Cardiac muscle cell (in vitro differentiated cells and primary cell): ENCODE data around the gene APRT. TPM values are rescaled to one million over a fixed set of nuclear protein-coding genes. Genes with fewer than 3 reads are reported as not detected.

Experiments
- DNase-seq, 2 donors: peaks; one replicate each; pipeline versions ENCODE4 v3.0.0 to v3.0.0-alpha.2; 2010 to 2017; ENCODE audit warnings: low read depth in 1 of 2, low spot score in 1 of 2
- H3K27ac ChIP-seq: fragments of 200-600 bp; sonication (generic); 2 replicates; pipeline ENCODE4 v1.5.1; 2016
- H3K27me3 ChIP-seq: fragments of 200-600 bp; sonication (generic); 2 replicates; pipeline ENCODE4 v1.6.0; 2016; ENCODE audit warnings: control low read depth
- H3K36me3 ChIP-seq: fragments of 200-600 bp; sonication (generic); 2 replicates; pipeline ENCODE4 v1.5.1; 2016; ENCODE audit warnings: control low read depth
- H3K4me1 ChIP-seq: fragments of 200-600 bp; sonication (generic); 2 replicates; pipeline ENCODE4 v1.8.1; 2017; ENCODE audit warnings: low read depth, mild to moderate bottlenecking, mixed run types
- H3K4me3 ChIP-seq: fragments of 200-600 bp; sonication (generic); 2 replicates; pipeline ENCODE4 v1.5.1; 2016; ENCODE audit warnings: mild to moderate bottlenecking
- H3K9me3 ChIP-seq: fragments of 200-600 bp; sonication (generic); 2 replicates; pipeline ENCODE4 v1.5.1; 2017; ENCODE audit warnings: low read depth, mild to moderate bottlenecking, control low read depth
- polyA plus RNA-seq: library from polyadenylated mRNA; unstranded; fragments of >200 nt; fragmentation: Nextera tagmentation; extraction: Ambion mirVana; gene quantifications from 2 replicates; pipeline ENCODE4 v1.2.1, GENCODE V29; 2016
- total RNA-seq: library from RNA; depleted of rRNA; stranded (reverse); fragments of >200 nt; gene quantifications from 2 replicates; pipeline ENCODE4 v1.2.3, GENCODE V29; 2016
- TF ChIP-seq, protein P1 (sequence below): IDR thresholded peaks from 2 replicates; pipeline ENCODE4 v1.5.1; 2012; ENCODE audit warnings: low read depth, mild to moderate bottlenecking, low read length

APRT gene
- total and polyA plus RNA-seq, 2 experiments from 2014 or later = 123 to 169 TPM

- no peak for DNase-seq
- Histone ChIP-seq H3K36me3 (peaks cover 2% of the 10 kb centered on the region), H3K4me3 (no peak overlapping the region), H3K27me3 (no peaks in the 10 kb centered on the region), H3K9me3 (no peaks in the 10 kb centered on the region), H3K4me1 (no peaks in the 10 kb centered on the region), H3K27ac (no peak overlapping the region)
- TF ChIP-seq, protein P1, sequence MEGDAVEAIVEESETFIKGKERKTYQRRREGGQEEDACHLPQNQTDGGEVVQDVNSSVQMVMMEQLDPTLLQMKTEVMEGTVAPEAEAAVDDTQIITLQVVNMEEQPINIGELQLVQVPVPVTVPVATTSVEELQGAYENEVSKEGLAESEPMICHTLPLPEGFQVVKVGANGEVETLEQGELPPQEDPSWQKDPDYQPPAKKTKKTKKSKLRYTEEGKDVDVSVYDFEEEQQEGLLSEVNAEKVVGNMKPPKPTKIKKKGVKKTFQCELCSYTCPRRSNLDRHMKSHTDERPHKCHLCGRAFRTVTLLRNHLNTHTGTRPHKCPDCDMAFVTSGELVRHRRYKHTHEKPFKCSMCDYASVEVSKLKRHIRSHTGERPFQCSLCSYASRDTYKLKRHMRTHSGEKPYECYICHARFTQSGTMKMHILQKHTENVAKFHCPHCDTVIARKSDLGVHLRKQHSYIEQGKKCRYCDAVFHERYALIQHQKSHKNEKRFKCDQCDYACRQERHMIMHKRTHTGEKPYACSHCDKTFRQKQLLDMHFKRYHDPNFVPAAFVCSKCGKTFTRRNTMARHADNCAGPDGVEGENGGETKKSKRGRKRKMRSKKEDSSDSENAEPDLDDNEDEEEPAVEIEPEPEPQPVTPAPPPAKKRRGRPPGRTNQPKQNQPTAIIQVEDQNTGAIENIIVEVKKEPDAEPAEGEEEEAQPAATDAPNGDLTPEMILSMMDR = no peak
These were observed 26.1 kb upstream of the APRT start for GRCh38 chr16:88837806-88838205.

- no peak overlapping the region for H3K4me3 ChIP-seq
These were observed 25.1 kb upstream of the APRT start for GRCh38 chr16:88836791-88837190.

GRCh38 chr16:88835818-88836217 is 24.1 kb upstream of the APRT start:
- Histone ChIP-seq H3K9me3 (no peaks in the 10 kb centered on the region), H3K27me3 (no peaks in the 10 kb centered on the region)
- TF ChIP-seq, protein P1 = no peak

More at GRCh38 chr16:88836791-88837190, 25.1 kb upstream of the APRT start:
- no peak for DNase-seq
- TF ChIP-seq, protein P1 = no peak
- H3K27ac ChIP-seq = no peak overlapping the region
- no peaks in the 10 kb centered on the region for H3K9me3 ChIP-seq
- no peaks in the 10 kb centered on the region for H3K4me1 ChIP-seq
- H3K27me3 ChIP-seq = no peaks in the 10 kb centered on the region
- peaks cover 2% of the 10 kb centered on the region for H3K36me3 ChIP-seq

DNA sequence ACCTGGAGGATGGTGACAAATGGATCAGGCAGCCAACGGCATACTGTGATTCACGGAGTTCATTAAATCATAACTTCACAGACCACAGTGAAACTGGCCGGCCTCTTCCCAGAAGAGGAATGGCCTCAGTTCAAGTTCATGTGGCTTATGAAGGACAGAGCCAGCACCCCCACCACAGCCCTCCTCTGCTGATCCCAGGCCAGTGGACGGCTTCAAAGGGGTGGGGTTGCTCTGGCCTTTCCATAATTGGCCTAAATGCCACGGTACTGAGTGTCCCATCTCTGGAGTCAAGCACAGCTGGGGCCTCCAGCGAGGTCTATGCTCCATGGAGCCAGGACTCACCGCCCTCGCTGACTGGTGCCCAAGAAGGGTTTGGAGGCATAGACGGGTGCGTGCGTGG is 23.7 kb upstream of the APRT start:
- TF ChIP-seq, protein P1 = no peak

More at GRCh38 chr16:88835818-88836217, 24.1 kb upstream of the APRT start:
- no peak overlapping the region for H3K27ac ChIP-seq
- DNase-seq = no peak
- H3K4me1 ChIP-seq = no peaks in the 10 kb centered on the region
- H3K4me3 ChIP-seq = no peak overlapping the region
- H3K36me3 ChIP-seq = peaks cover 2% of the 10 kb centered on the region

DNA sequence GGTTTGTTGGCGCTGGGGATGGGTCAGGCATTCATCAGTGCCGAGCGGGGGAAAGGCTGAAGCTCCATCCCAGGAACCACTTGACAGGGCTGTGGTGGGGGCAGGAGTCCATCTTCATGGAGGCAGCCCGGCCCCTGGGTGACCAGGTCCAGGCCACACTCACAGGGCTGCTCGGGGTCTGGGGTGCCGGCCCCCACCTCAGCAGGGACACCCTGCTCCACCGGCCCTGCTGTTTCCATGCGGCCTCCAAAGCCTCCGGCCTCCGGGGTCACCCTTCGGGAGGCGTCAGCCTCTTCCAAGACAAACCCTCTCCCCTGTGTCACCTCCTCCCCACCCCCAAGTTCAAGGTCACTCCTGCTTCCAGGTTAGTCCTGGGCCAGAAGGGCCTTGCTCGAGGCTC is 22.9 kb upstream of the APRT start:
- H3K4me3 ChIP-seq = no peak overlapping the region
- no peak for DNase-seq
- H3K9me3 ChIP-seq = no peaks in the 10 kb centered on the region
- no peaks in the 10 kb centered on the region for H3K27me3 ChIP-seq
- H3K36me3 ChIP-seq = peaks cover 2% of the 10 kb centered on the region
- H3K27ac ChIP-seq = no peak overlapping the region
- TF ChIP-seq, protein P1 = no peak
- H3K4me1 ChIP-seq = no peaks in the 10 kb centered on the region

More for the DNA sequence above, 23.7 kb upstream of the APRT start:
- Histone ChIP-seq H3K27me3 (no peaks in the 10 kb centered on the region), H3K36me3 (peaks cover 2% of the 10 kb centered on the region), H3K27ac (no peak overlapping the region), H3K9me3 (no peaks in the 10 kb centered on the region), H3K4me1 (no peaks in the 10 kb centered on the region), H3K4me3 (no peak overlapping the region)
- DNase-seq = peak in 1 of 2 donors; percentile 12

GRCh38 chr16:88833086-88833485 is 21.4 kb upstream of the APRT start:
- Histone ChIP-seq H3K27me3 (no peaks in the 10 kb centered on the region), H3K4me1 (no peaks in the 10 kb centered on the region), H3K4me3 (no peak overlapping the region), H3K27ac (no peak overlapping the region), H3K36me3 (peaks cover 2% of the 10 kb centered on the region), H3K9me3 (no peaks in the 10 kb centered on the region)
- DNase-seq = no peak
- TF ChIP-seq, protein P1 = no peak
